Measurements from ENCODE around the gene KCTD3. TPM values are rescaled to one million over a fixed set of nuclear protein-coding genes. Genes with fewer than 3 reads are reported as not detected.

Gene KCTD3
- total RNA-seq, 1 experiment from 2014 or later: 53.6 TPM

DNA sequence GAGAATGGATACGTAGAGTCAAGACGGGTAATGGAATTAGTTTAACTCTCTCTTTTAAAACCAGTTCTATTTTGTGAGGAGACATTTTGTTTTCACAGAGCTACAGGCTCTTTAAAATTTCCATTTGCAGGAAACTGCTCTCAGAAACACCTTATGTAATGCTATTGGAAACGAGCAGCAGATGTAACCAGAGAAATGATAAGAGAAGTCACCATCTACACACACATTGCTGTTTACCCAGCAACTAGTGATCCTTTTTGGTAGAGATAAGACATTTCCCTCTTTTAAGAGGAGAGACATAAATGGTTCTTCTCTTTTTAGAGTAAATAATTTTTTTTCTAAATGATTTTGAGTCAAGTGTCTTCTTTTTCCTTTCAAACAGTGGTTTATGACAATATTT, 80.6 kb downstream of the KCTD3 start:
- ChIA-PET POLR2A (ENCODE audit: unreplicated experiment) (interaction anchor here (0.6 to 0.7 kb wide), 2 partner anchors 144 to 1974 kb away, joined by 3 to 4 read pairs; no protein-coding TSS in a partner anchor), CTCF (no interaction called here)
- no peaks in the 10 kb centered on the region for H3K27me3 ChIP-seq (ENCODE audit: insufficient read depth, low read depth)
- no peaks in the 10 kb centered on the region for H3K9me3 ChIP-seq (ENCODE audit: insufficient read depth, low read depth)
- BruUV-seq (replicated peaks): no TSS peak
- TF ChIP-seq EZH2 (IDR thresholded peaks at IDR 0.05; ENCODE audit: low read depth): no peak
- TF ChIP-seq, protein P1, sequence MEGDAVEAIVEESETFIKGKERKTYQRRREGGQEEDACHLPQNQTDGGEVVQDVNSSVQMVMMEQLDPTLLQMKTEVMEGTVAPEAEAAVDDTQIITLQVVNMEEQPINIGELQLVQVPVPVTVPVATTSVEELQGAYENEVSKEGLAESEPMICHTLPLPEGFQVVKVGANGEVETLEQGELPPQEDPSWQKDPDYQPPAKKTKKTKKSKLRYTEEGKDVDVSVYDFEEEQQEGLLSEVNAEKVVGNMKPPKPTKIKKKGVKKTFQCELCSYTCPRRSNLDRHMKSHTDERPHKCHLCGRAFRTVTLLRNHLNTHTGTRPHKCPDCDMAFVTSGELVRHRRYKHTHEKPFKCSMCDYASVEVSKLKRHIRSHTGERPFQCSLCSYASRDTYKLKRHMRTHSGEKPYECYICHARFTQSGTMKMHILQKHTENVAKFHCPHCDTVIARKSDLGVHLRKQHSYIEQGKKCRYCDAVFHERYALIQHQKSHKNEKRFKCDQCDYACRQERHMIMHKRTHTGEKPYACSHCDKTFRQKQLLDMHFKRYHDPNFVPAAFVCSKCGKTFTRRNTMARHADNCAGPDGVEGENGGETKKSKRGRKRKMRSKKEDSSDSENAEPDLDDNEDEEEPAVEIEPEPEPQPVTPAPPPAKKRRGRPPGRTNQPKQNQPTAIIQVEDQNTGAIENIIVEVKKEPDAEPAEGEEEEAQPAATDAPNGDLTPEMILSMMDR (conservative IDR thresholded peaks at IDR 0.05): no peak
- H4K20me1 ChIP-seq (ENCODE audit: insufficient read depth): no peaks in the 10 kb centered on the region
- H2AFZ ChIP-seq: 0 out of 2 replicates have a peak overlapping the region, but pooled peaks have one; percentile 34
- H3K27ac ChIP-seq: no peak overlapping the region
- H3F3A ChIP-seq (ENCODE audit: insufficient read depth, low read depth): no peaks in the 10 kb centered on the region
- H3K36me3 ChIP-seq (ENCODE audit: low read depth): no peaks in the 10 kb centered on the region
- H3K4me2 ChIP-seq: no peak overlapping the region
- no peaks in the 10 kb centered on the region for H3K4me1 ChIP-seq (replicated peaks; ENCODE audit: insufficient read depth)
- no peaks in the 10 kb centered on the region for H3K79me2 ChIP-seq (ENCODE audit: low read depth)
- no peaks in the 10 kb centered on the region; the same call in 1 of the 2 replicates for H3K9me2 ChIP-seq (ENCODE audit: insufficient read depth)
- intact Hi-C loops (cut with micrococcal nuclease; ENCODE audit: unreplicated experiment): no loop called here
- no peak overlapping the region for H3K4me3 ChIP-seq
- no peak for DNase-seq

GRCh38 chr1:215648957-215649356, 81.9 kb downstream of the KCTD3 start:
- no peaks in the 10 kb centered on the region for H3K27me3 ChIP-seq (ENCODE audit: insufficient read depth, low read depth)
- no peak overlapping the region for H3K4me2 ChIP-seq
- H3K79me2 ChIP-seq (ENCODE audit: low read depth): no peaks in the 10 kb centered on the region
- ChIA-PET POLR2A (ENCODE audit: unreplicated experiment) (no interaction called here), CTCF (no interaction called here)
- no peaks in the 10 kb centered on the region; the same call in 1 of the 2 replicates for H3K9me2 ChIP-seq (ENCODE audit: insufficient read depth)
- no TSS peak for BruUV-seq (replicated peaks)
- no peak overlapping the region for H2AFZ ChIP-seq
- H4K20me1 ChIP-seq (ENCODE audit: insufficient read depth): no peaks in the 10 kb centered on the region
- no peak overlapping the region for H3K4me3 ChIP-seq
- no peaks in the 10 kb centered on the region for H3K9me3 ChIP-seq (ENCODE audit: insufficient read depth, low read depth)
- H3K4me1 ChIP-seq (replicated peaks; ENCODE audit: insufficient read depth): no peaks in the 10 kb centered on the region
- intact Hi-C loops (cut with micrococcal nuclease; ENCODE audit: unreplicated experiment): no loop called here
- DNase-seq: no peak
- TF ChIP-seq EZH2 (IDR thresholded peaks at IDR 0.05; ENCODE audit: low read depth): no peak
- TF ChIP-seq, protein P1 (conservative IDR thresholded peaks at IDR 0.05): no peak
- H3K36me3 ChIP-seq (ENCODE audit: low read depth): no peaks in the 10 kb centered on the region
- no peaks in the 10 kb centered on the region for H3F3A ChIP-seq (ENCODE audit: insufficient read depth, low read depth)
- H3K27ac ChIP-seq: no peak overlapping the region

- ChIA-PET POLR2A (ENCODE audit: unreplicated experiment) (no interaction called here), CTCF (no interaction called here)
- Histone ChIP-seq H3K4me2 (no peak overlapping the region), H3K79me2 (ENCODE audit: low read depth) (no peaks in the 10 kb centered on the region), H2AFZ (no peak overlapping the region), H4K20me1 (ENCODE audit: insufficient read depth) (no peaks in the 10 kb centered on the region), H3K9me2 (ENCODE audit: insufficient read depth) (no peaks in the 10 kb centered on the region; the same call in 1 of the 2 replicates), H3F3A (ENCODE audit: insufficient read depth, low read depth) (no peaks in the 10 kb centered on the region), H3K4me1 (replicated peaks; ENCODE audit: insufficient read depth) (no peaks in the 10 kb centered on the region), H3K4me3 (no peak overlapping the region), H3K36me3 (ENCODE audit: low read depth) (no peaks in the 10 kb centered on the region), H3K27me3 (ENCODE audit: insufficient read depth, low read depth) (no peaks in the 10 kb centered on the region), H3K9me3 (ENCODE audit: insufficient read depth, low read depth) (no peaks in the 10 kb centered on the region), H3K27ac (no peak overlapping the region)
- DNase-seq: no peak
- intact Hi-C loops (cut with micrococcal nuclease; ENCODE audit: unreplicated experiment): no loop called here
- TF ChIP-seq, protein P1 (conservative IDR thresholded peaks at IDR 0.05): no peak
- TF ChIP-seq EZH2 (IDR thresholded peaks at IDR 0.05; ENCODE audit: low read depth): no peak
- BruUV-seq (replicated peaks): no TSS peak
Measured at GRCh38 chr1:215650446-215651149, 83.5 kb downstream of the KCTD3 start.

Data from PC-9 (cell line).